GM12865 (cell line): ENCODE results near the gene TPM1.

Experiments
- DNase-seq: peaks from one replicate; pipeline ENCODE4 v3.0.0; 2010; ENCODE audit warnings: low read depth
- H3K4me3 ChIP-seq: 2 replicates; pipeline ENCODE4 v1.5.1; 2011; ENCODE audit warnings: mild to moderate bottlenecking, low read depth, low read length, control low read depth
- TF ChIP-seq, protein P1 (sequence below): IDR thresholded peaks from 2 replicates; pipeline ENCODE4 v1.5.1; 2011; ENCODE audit warnings: low read length, control low read depth, low read depth, inconsistent platforms; ENCODE audit not compliant: insufficient read depth; ENCODE audit errors: missing control alignments

The TPM1 gene

DNA sequence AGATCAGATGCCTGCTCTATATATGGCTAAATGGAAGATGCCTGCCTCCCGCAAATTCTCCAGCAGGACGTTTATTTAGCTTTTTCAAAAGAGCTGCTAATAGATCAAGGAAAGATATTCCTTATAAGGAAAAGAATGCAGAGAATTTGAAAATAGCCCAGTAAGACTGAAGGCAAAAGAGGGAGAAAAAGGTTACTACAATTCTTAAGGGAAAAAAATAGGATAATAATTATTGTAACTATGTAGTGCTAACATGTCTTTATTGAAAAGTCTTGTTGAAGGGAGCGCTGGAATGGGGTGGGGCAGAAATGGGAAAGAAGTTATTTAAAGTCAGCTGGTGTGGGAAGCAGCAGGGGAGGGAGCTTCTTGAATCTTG lies 2.9 kb downstream of the TPM1 start:
- TF ChIP-seq, protein P1, sequence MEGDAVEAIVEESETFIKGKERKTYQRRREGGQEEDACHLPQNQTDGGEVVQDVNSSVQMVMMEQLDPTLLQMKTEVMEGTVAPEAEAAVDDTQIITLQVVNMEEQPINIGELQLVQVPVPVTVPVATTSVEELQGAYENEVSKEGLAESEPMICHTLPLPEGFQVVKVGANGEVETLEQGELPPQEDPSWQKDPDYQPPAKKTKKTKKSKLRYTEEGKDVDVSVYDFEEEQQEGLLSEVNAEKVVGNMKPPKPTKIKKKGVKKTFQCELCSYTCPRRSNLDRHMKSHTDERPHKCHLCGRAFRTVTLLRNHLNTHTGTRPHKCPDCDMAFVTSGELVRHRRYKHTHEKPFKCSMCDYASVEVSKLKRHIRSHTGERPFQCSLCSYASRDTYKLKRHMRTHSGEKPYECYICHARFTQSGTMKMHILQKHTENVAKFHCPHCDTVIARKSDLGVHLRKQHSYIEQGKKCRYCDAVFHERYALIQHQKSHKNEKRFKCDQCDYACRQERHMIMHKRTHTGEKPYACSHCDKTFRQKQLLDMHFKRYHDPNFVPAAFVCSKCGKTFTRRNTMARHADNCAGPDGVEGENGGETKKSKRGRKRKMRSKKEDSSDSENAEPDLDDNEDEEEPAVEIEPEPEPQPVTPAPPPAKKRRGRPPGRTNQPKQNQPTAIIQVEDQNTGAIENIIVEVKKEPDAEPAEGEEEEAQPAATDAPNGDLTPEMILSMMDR: no peak
- no peak for DNase-seq
- H3K4me3 ChIP-seq: no peak overlapping the region

DNA sequence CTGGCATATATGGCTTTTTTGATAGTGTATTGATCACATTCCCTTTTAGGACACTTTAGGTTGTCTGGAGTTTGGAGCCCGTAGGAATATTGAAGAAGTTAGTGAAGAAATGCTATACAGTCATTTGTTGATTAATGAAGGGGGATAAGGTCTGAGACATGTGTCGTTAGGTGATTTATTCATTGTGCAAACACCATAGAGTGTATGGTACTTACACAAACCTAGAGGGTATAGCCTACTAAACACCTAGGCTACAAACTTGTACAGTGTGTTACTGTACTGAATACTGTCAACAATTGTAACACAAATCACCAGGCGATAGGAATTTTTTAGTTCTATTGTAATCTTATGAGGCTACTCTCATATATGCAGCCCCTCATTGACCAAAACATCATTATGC lies 3.3 kb downstream of the TPM1 start:
- no peak overlapping the region for H3K4me3 ChIP-seq
- TF ChIP-seq, protein P1: no peak
- no peak for DNase-seq

DNA sequence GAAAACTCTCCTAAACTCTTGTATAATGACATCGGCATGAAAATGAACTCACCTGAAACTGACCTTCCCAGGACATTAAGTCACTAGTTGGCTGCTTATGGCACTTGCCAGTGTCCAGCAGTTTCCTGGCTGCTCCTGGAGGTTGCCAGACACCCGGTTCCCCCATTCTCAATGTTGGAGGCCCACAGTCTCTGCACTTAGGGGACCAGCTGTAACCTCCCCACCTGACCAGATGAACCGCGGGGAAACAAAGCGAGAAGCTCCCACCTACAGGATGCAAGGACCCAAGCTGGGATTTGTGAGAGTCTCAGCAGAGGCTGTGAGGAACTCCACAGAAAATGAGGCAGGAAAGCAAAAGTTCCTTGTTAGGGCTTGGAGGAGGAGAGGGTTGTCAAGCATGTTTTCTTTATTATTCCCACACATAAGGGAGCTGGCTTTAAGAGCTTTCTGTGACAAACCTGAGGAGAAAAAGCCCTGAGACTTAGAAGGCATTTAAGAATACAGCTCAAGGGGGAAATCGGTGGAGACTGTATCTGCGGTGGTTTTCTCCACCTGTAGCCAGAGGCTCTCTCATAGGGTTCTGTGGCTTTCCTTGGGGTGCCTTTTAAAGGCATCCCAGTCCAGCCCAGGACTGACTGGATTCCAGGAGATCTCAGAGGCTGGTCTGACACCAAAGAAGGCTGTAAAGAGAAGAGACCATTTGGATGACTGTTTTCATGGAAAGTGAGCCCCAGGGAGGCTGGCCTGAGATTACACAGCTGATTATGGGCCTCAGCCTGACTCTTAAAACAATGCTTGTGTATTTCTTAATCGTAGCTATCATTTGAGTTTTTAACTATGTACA lies 4.6 kb downstream of the TPM1 start:
- peak overlapping the region; percentile 62 for H3K4me3 ChIP-seq
- no peak for DNase-seq
- TF ChIP-seq, protein P1: no peak

DNA sequence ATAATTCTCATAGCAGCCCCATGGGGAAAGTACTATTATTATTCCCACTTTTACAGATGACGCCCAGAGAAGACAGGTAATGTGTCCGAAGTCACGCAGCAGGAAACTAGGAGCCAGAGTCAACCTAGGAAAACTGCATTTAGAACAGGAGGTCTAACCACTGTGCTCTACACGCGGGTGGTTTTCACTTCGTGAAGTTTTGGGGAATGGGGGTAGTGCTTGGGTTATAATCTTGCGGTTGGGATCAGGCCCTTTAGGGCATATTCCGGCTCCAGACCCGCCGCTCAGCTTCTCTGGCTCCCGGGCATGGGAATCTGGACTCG lies 5.2 kb downstream of the TPM1 start:
- TF ChIP-seq, protein P1: no peak
- DNase-seq: no peak
- H3K4me3 ChIP-seq: peak overlapping the region; percentile 62

DNA sequence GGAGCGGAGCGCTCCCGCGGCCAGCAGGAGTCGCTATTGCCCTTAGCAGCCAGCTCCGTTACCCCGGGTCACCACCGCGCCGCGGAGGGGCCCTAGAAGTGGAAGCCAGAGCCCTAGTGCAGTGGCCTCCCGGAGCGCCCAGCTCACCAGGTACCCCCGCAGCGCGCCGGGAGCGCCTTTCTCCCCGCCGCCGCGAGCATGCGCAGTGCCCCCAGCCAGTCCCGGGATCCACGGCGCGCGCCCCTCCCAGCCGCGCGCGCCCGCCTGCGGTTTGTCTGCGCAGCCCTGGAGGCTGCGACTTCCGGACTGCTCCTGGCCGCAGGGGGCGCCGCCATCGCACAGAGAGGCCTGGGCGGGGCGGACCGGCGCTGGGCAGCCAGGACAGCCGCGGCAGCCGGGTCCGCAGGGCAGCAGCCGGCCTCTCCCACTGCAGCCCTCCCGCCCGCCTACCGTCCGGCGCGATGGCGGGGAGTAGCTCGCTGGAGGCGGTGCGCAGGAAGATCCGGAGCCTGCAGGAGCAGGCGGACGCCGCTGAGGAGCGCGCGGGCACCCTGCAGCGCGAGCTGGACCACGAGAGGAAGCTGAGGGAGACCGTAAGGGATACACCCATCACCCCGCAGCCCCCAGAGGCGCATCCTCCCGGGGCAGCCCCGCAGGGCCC lies 5.7 kb downstream of the TPM1 start:
- TF ChIP-seq, protein P1: peak; percentile 97
- peak overlapping the region; percentile 62 for H3K4me3 ChIP-seq
- DNase-seq: peak; percentile 90

DNA sequence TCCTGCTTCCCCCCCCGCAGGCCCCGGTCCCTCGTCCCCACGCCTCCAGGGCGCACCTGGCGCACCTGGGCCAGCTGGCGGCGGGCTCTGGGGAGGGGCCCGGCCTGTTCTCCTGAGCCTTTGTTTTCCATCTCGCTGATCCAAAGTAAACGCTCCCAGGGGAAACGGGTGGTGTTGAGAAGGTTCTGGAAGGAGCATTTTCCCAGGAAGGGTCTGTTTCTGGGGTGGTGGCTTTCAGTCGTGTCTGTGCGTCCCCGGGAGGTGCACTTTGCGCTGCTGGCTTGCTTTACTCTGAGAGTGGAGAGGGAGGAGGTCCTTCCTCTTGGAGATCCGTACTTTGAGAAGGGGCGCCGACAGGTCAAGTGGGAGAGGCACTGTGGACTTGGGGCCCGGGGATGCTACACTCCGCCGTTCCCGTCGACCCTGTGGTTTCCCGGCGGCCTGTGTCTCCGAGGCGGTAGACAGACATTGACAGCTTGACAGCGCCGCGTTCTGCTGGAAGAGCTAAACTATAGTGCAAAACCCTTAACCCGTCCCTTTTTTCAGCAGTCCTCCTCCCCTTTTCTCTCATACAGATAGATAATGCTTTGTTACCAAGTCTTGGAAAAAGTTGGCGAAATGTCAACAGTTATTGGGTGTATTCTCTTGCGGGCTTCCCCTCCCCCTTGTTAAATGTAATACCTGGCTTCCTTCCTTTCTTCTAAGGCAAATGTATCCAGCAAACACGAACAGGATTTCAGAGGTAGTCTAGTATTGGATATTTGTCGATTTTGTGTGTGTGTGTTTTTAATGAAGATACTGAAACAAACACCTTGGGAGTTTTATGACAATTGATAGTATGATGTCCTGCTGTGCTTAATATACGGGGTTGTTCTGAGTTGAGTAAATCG lies 6.5 kb downstream of the TPM1 start:
- TF ChIP-seq, protein P1: no peak
- DNase-seq: peak; percentile 9
- H3K4me3 ChIP-seq: peak overlapping the region; percentile 62
